ENCODE data around the gene UNC119B.

The UNC119B gene

GRCh38 chr12:120739821-120740613, 29.8 kb downstream of the UNC119B start:
- DNase-seq (ENCODE audit: low read depth) = no peak

GRCh38 chr12:120740871-120741270, 30.6 kb downstream of the UNC119B start:
- no peak for DNase-seq (ENCODE audit: low read depth)

GRCh38 chr12:120741476-120742421, 31.5 kb downstream of the UNC119B start:
- no peak for DNase-seq (ENCODE audit: low read depth)

- no peak for DNase-seq (ENCODE audit: low read depth)
Observed at GRCh38 chr12:120744922-120745493, 34.8 kb downstream of the UNC119B start.

- no peak for DNase-seq (ENCODE audit: low read depth)
Observed at GRCh38 chr12:120748242-120748641, 38.0 kb downstream of the UNC119B start.

GRCh38 chr12:120749256-120749655, 39.0 kb downstream of the UNC119B start:
- DNase-seq (ENCODE audit: low read depth) = no peak

GRCh38 chr12:120750806-120751205, 40.5 kb downstream of the UNC119B start:
- DNase-seq (ENCODE audit: low read depth) = no peak

- no peak for DNase-seq (ENCODE audit: low read depth)
Observed at GRCh38 chr12:120751389-120751788, 41.1 kb downstream of the UNC119B start.

- no peak for DNase-seq (ENCODE audit: low read depth)
Observed at GRCh38 chr12:120754792-120755191, 44.5 kb downstream of the UNC119B start.

- no peak for DNase-seq (ENCODE audit: low read depth)
Observed at GRCh38 chr12:120755269-120755668, 45.0 kb downstream of the UNC119B start.

- no peak for DNase-seq (ENCODE audit: low read depth)
Observed at GRCh38 chr12:120757226-120757742, 47.0 kb downstream of the UNC119B start.

- DNase-seq (ENCODE audit: low read depth) = no peak
Observed at GRCh38 chr12:120757949-120758348, 47.7 kb downstream of the UNC119B start.

- DNase-seq (ENCODE audit: low read depth) = no peak
Observed at GRCh38 chr12:120758798-120759590, 48.7 kb downstream of the UNC119B start.

- no peak for DNase-seq (ENCODE audit: low read depth)
Observed at GRCh38 chr12:120759591-120760348, 49.5 kb downstream of the UNC119B start.

- no peak for DNase-seq (ENCODE audit: low read depth)
Observed at GRCh38 chr12:120760349-120761254, 50.3 kb downstream of the UNC119B start.

- no peak for DNase-seq (ENCODE audit: low read depth)
Observed at GRCh38 chr12:120761519-120761934, 51.3 kb downstream of the UNC119B start.

- DNase-seq (ENCODE audit: low read depth) = no peak
Observed at GRCh38 chr12:120762086-120762485, 51.8 kb downstream of the UNC119B start.

- DNase-seq (ENCODE audit: low read depth) = no peak
Observed at GRCh38 chr12:120763250-120763649, 53.0 kb downstream of the UNC119B start.

GRCh38 chr12:120764816-120765215, 54.6 kb downstream of the UNC119B start:
- no peak for DNase-seq (ENCODE audit: low read depth)

- no peak for DNase-seq (ENCODE audit: low read depth)
Observed at GRCh38 chr12:120766566-120766965, 56.3 kb downstream of the UNC119B start.

Measured in CMK (cell line).